ES-I3 (cell line): ENCODE results near the gene SDK1.

Experiments
- H3K36me3 ChIP-seq: 2 replicates; pipeline ENCODE4 v1.6.1; 2013; ENCODE audit warnings: mild to moderate bottlenecking, low read length, control low read depth, moderate library complexity; ENCODE audit not compliant: insufficient read depth
- H3K4me1 ChIP-seq: 2 replicates; pipeline ENCODE4 v1.6.1; 2013; ENCODE audit warnings: mild to moderate bottlenecking, control low read depth, low read length; ENCODE audit not compliant: insufficient read depth
- H3K9ac ChIP-seq: 2 replicates; pipeline ENCODE4 v1.6.1; 2013; ENCODE audit warnings: low read depth, mild to moderate bottlenecking, low read length, moderate library complexity
- H3K9me3 ChIP-seq: 2 replicates; pipeline ENCODE4 v1.6.1; 2013; ENCODE audit warnings: mild to moderate bottlenecking, low read length, moderate library complexity; ENCODE audit not compliant: control insufficient read depth, insufficient read depth

Gene SDK1

DNA sequence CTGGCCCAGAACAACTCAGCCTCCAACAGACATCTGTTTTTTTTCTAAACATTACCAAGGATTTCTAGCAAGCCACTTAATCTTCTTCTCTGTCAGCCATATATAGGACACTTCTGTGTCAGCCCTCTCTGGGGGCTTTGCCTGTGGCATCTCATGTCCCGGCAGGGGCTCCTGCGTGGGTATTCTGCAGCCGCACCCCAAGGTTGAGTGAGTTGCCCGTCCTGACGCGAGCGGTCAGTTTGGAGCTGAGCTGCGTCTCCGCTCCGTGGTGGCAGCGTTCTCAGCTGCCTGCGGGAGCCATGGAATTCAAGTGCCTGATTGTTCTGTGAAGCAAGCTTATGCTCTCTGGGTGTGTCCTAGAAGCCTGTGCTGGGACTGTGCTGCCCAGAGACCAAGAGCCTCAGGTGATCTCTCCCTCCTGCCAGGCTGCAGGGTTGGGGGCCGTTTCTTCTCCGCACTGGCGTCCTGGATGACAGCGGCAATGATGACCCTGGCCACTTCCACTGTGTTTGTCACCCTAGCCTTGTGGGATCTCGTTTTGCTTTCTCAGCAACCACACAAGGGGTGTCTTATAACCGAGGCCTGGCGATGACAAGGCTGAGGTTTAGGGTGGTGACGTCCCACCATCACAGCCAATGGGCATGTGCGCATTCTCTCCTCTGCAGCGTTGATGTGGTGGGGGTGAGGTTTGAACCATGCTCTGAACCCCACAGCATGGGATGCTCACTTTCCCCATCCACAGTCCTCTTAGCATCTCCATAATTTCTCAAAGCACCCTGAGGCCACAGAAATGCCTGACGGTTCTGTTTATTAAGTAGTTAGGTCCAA is 768.4 kb downstream of the SDK1 start:
- H3K9ac ChIP-seq, result no peak overlapping the region
- H3K36me3 ChIP-seq, result no peaks in the 10 kb centered on the region
- H3K9me3 ChIP-seq, result no peaks in the 10 kb centered on the region
- no peaks in the 10 kb centered on the region for H3K4me1 ChIP-seq

DNA sequence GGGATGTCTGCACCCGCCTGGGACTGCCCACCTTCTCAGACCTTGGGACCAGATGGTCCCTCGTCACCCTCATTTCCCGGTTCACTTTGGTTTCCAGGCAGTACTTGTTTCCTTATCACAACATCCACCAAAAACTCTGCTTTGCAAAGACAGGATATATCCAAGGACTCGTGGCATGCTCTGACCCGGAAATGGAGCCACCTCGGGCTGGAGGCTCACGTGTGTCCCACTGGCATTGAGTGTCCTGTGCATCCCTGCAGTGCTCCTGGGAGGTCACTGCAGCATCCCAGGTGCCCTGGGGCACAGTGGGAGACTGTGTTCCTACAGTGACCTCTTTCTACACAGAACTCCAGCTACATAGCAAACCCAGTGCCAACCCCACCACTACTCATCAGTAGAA is 769.2 kb downstream of the SDK1 start:
- no peak overlapping the region for H3K9ac ChIP-seq
- no peaks in the 10 kb centered on the region for H3K4me1 ChIP-seq
- no peaks in the 10 kb centered on the region for H3K9me3 ChIP-seq
- H3K36me3 ChIP-seq, result no peaks in the 10 kb centered on the region

DNA sequence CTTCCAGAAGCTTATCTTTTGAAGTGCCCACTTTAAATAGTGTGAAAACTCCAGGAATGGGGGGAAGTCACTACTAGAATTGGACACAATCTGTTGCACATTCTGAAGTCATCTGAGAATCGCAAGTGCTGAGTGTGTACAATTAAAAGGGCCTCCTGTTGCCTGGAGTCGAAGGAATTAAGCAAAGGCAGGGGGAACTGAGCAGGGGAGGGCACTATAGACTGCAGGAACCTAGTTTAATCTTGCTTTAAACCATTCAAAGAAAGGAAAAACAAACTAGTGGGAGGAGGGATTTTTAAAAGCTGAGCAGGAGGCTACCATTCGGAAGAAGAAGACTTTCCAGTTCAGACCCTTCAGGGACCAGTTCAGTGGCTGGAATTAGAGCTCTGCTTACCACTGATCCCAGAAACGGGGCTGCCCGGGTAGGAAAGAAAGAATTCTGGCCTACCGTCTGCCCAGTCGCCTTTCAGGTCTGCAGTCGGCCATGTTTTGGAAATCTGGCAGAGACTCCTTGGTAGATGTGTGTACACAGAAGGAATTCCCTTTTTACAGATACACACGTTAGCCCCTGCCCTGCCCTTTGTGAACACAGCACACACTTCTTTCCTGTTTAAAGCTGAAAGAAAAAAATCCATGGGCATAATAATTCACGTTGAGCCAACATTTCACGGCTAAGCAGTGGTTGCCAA is 770.5 kb downstream of the SDK1 start:
- H3K9me3 ChIP-seq, result no peaks in the 10 kb centered on the region
- H3K9ac ChIP-seq, result no peak overlapping the region
- H3K36me3 ChIP-seq, result no peaks in the 10 kb centered on the region
- no peaks in the 10 kb centered on the region for H3K4me1 ChIP-seq

DNA sequence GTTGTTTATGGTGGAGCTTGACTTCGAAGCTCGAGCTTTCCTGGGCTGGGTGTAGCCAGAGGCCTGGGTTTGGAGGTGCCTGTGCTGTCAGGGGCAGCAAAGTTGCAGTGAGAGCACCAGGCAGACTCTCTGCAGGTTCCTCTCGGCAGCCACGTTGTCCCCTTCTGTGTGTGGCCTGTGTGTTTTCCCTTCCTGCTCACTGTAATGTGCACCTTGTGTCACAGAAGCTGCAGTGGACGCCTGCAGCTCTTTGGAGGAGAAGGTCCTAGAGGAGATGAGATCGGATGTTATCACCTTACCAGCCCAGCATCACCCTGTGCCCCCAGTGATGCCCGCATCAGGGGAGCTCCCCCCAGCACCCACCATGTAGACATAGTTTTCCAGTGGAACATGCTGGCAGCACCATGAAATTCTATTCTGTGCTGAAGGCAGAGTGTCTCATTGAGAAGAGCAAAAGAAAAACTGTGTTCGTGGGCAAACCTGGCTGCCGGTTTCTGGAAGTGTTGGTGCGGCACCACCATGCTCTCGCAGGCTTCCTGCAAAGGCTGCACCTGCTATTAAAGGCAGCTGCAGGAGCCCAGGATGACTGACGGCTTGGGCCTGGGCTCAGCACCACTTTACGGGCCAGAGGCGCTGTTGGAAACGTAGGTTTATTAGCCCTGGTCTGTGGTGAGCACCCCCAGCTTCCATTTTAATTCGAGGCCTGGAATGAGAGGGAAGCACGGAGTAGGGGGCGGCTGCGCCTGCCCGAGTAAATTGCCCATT is 771.3 kb downstream of the SDK1 start:
- no peak overlapping the region for H3K9ac ChIP-seq
- H3K4me1 ChIP-seq, result no peaks in the 10 kb centered on the region
- no peaks in the 10 kb centered on the region for H3K9me3 ChIP-seq
- H3K36me3 ChIP-seq, result no peaks in the 10 kb centered on the region

DNA sequence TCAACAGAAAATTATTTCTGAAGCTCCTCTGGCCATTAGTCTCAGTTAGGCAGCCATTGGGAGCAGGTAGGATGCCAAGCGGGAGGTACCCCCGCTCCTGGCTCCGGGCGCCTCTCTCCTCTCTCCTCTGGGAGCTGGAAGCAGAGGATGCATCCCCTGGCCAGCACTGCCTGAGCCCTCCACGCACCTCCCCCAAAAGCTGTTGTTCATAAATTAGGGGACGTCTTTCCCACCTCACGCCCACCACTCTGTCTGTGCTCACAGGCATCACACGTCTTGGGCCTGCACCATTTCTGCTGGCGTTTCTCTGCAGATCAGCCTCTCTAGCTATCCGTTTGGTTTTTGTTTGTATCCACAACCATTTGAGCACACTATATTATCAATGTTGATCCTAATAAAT is 772.0 kb downstream of the SDK1 start:
- Histone ChIP-seq H3K36me3 (no peaks in the 10 kb centered on the region), H3K9me3 (no peaks in the 10 kb centered on the region), H3K9ac (no peak overlapping the region), H3K4me1 (no peaks in the 10 kb centered on the region)

DNA sequence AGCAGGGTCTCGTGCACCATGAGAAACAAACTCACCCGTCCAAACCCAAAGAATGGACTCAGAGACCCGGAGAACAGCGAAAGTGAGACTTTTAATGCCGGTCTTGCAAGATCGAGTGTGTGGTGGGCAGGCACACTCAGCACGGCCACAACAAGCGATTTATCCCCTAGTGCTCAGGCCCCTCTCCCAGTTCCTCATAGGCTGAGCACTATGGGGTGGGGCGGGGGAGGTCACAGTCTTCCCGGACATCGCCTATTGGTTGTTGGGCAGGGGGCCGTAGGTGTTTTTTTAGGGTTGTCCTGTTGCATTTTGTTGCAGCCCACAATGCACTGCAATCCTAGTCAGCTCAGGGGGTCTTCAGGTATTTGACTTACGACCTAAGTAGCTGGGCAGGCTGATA is 772.7 kb downstream of the SDK1 start:
- Histone ChIP-seq H3K9ac (no peak overlapping the region), H3K4me1 (no peaks in the 10 kb centered on the region), H3K36me3 (no peaks in the 10 kb centered on the region), H3K9me3 (no peaks in the 10 kb centered on the region)

DNA sequence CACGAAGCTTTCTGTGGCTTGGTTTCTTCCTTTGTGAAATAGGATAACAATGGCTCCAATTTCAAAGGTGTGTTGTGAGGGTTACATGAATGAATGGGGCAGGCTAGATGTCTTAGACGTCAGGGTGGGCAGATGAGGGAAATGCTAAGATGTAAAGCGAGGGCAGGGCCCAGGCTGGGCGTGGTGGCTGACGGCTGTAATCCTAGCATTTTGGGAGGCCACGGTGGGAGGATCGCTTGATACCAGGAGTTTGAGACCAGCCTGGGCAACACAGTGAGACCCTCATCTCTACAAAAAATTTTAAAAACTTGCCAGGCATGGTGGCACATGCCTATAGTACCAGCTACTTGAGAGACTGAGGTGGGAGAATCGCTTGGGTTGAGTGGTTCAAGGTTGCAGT is 773.4 kb downstream of the SDK1 start:
- H3K9me3 ChIP-seq, result no peaks in the 10 kb centered on the region
- no peaks in the 10 kb centered on the region for H3K4me1 ChIP-seq
- H3K9ac ChIP-seq, result no peak overlapping the region
- H3K36me3 ChIP-seq, result no peaks in the 10 kb centered on the region

DNA sequence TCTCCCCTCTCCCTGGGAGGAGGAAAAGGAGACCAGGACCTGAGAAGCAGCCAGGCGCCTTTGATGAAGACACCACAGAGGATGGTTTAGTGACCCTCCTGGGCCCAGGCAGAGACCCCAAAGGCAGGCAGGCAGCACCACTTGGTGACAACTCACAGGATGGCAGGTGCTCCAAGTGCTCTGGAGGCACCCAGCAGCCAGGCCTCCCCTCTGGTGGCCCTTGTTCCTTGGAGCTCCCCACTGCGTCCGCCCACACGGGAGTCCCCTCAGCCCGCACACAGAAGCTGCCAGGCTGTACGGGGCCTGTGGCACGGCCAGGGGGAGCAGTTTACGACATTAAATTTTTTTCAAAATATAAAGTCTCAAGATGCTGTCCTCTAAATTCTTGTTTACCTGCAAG is 773.9 kb downstream of the SDK1 start:
- no peak overlapping the region for H3K9ac ChIP-seq
- no peaks in the 10 kb centered on the region for H3K36me3 ChIP-seq
- H3K4me1 ChIP-seq, result no peaks in the 10 kb centered on the region
- no peaks in the 10 kb centered on the region for H3K9me3 ChIP-seq

DNA sequence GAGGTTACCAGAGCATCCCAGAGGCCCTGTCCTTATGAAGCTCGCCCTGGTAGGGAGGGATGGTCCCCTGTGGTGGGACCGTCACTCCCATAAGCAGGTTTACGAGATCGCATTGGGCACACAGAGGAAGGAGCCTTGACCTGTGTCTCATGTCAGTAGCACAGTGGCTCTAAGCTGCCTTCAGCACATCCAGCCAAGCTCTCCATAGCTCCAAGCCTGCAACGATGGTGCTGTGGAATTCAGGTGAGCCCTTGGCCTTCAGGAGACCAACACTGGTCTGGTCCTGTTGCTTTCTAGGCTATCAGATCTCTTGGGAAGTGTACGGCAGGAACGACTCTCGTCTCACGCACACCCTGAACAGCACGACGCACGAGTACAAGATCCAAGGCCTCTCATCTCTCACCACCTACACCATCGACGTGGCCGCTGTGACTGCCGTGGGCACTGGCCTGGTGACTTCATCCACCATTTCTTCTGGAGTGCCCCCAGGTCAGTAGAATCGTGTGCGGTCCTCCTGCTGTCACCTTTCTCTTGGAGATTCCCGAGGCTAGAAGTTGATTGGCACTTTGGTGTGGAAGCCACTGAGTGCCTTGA is 775.7 kb downstream of the SDK1 start:
- no peaks in the 10 kb centered on the region for H3K36me3 ChIP-seq
- no peaks in the 10 kb centered on the region for H3K9me3 ChIP-seq
- no peak overlapping the region for H3K9ac ChIP-seq
- no peaks in the 10 kb centered on the region for H3K4me1 ChIP-seq

DNA sequence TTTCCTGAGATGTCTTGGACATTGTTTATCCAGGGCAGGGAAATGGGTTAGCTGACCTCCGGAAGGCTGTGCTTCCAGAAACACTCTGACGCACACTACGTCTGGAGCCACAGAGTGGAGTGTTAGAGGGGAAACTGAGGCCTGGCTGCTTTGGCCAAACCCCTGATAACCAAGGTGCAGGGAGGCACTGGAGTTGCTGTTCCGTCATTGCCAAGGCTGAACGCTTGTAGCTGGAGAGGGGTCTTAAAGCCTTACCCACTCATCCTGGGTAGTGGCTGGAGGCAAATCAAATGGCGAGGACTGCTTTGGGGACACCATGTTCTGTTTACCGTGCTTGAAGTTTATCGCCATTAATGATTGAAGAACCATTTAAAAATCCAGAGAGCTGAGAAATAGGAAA is 776.9 kb downstream of the SDK1 start:
- no peaks in the 10 kb centered on the region for H3K9me3 ChIP-seq
- H3K36me3 ChIP-seq, result no peaks in the 10 kb centered on the region
- no peak overlapping the region for H3K9ac ChIP-seq
- no peaks in the 10 kb centered on the region for H3K4me1 ChIP-seq

DNA sequence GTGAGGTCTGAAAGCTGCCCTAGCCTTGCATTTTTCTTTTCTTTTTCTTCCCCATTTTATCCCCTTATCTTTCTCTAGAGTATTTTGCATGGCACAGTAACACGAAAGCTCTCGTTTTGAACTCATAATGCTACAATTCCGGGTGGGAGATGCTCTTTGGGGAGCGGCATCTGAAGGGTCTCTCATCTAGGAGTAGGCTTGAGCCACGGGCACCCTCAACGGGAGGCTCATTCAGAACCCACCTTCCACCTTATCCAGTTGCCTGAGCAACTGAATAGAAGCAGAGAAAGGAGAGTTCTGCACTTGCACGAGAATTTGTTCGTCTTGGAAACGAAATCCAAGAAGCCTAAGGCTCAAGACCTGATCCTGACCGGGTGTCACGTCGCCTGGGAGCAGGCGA is 777.5 kb downstream of the SDK1 start:
- no peaks in the 10 kb centered on the region for H3K9me3 ChIP-seq
- H3K36me3 ChIP-seq, result no peaks in the 10 kb centered on the region
- no peak overlapping the region for H3K9ac ChIP-seq
- H3K4me1 ChIP-seq, result no peaks in the 10 kb centered on the region

DNA sequence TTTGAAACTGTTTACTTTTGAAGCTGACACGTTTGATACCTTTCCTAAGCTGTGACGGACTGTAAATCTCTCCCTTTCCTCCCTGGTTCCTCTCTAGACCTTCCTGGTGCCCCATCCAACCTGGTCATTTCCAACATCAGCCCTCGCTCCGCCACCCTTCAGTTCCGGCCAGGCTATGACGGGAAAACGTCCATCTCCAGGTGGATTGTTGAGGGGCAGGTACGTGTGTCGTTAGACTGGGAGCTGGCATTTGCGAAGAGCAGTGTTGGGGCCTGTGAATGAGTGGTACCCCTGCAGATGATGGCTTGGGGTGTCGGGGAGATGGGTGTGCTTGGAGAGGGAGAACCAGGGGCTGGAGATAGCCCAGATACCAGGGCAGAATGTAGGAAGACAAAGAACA is 778.3 kb downstream of the SDK1 start:
- no peak overlapping the region for H3K9ac ChIP-seq
- H3K9me3 ChIP-seq, result no peaks in the 10 kb centered on the region
- H3K4me1 ChIP-seq, result no peaks in the 10 kb centered on the region
- H3K36me3 ChIP-seq, result no peaks in the 10 kb centered on the region

DNA sequence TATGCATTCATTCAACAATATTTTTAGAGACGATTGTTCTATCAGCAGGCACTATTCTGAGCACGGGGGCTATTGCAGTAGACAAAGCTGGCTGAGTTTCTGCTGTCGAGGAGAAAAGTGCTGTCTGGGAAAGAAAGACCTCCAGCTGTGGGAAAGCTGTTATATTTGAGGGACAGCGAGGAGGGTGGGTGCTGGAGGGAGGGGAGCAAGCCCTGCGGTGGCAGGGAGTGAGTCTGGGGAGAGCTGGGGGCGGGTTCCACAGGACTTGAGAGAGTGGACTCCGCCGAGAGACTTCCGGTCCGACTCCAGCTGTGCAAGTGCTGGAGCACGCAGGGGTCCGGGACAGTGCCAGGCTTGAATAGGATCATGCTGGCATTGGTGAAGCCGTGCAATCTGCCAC is 778.9 kb downstream of the SDK1 start:
- no peaks in the 10 kb centered on the region for H3K9me3 ChIP-seq
- no peaks in the 10 kb centered on the region for H3K36me3 ChIP-seq
- no peak overlapping the region for H3K9ac ChIP-seq
- H3K4me1 ChIP-seq, result no peaks in the 10 kb centered on the region

DNA sequence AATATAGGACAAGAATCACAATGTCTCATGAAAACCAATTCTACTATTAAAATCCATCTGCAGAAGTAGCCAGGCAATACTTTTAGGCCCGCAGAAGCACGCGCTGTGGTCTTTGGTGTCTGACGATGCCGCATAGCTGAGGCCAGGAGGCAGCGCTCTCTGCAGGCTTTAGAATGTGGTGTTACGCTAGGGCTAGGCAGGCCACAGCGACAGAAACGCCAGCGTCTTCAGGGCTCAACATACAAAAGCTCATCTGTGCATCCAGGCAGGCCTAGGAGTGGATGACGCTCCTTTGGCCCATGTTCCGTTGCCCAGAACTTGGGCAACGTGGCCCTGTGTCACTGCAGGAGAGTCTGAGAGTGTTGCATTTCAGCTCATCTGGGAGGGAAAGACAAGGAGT is 779.9 kb downstream of the SDK1 start:
- Histone ChIP-seq H3K36me3 (no peaks in the 10 kb centered on the region), H3K9me3 (no peaks in the 10 kb centered on the region), H3K4me1 (no peaks in the 10 kb centered on the region), H3K9ac (no peak overlapping the region)
